ENCODE data around the gene SAMD13. TPM values are rescaled to one million over a fixed set of nuclear protein-coding genes. Genes with fewer than 3 reads are reported as not detected.

SAMD13 gene
- total RNA-seq, 1 experiment from 2014 or later: 1.3 TPM

- Histone ChIP-seq H3K4me3 (no peak overlapping the region), H3K4me1 (replicated peaks) (no peaks in the 10 kb centered on the region), H3K36me3 (no peaks in the 10 kb centered on the region), H3K27ac (no peak overlapping the region), H3K27me3 (replicated peaks) (no peaks in the 10 kb centered on the region), H3K9me3 (replicated peaks) (no peaks in the 10 kb centered on the region; the same call in 1 of the 2 replicates)
- no peak for DNase-seq (ENCODE audit: low read depth in 1 of 2, low spot score in 2 of 2)
Measured at GRCh38 chr1:84330125-84330984, 28.8 kb downstream of the SAMD13 start.

- no peak overlapping the region for H3K27ac ChIP-seq
- H3K9me3 ChIP-seq (replicated peaks): no peaks in the 10 kb centered on the region; the same call in 1 of the 2 replicates
- no peak for DNase-seq (ENCODE audit: low read depth in 1 of 2, low spot score in 2 of 2)
- H3K36me3 ChIP-seq: no peaks in the 10 kb centered on the region
- no peaks in the 10 kb centered on the region for H3K4me1 ChIP-seq (replicated peaks)
- H3K4me3 ChIP-seq: no peak overlapping the region
- H3K27me3 ChIP-seq (replicated peaks): no peaks in the 10 kb centered on the region
Measured at GRCh38 chr1:84339503-84339902, 38.0 kb downstream of the SAMD13 start.

- no peak overlapping the region for H3K4me3 ChIP-seq
- DNase-seq (ENCODE audit: low read depth in 1 of 2, low spot score in 2 of 2): no peak
- H3K4me1 ChIP-seq (replicated peaks): no peaks in the 10 kb centered on the region; the same call in 1 of the 2 replicates
- no peaks in the 10 kb centered on the region for H3K27me3 ChIP-seq (replicated peaks)
- no peaks in the 10 kb centered on the region; the same call in 1 of the 2 replicates for H3K9me3 ChIP-seq (replicated peaks)
- no peak overlapping the region for H3K27ac ChIP-seq
- no peaks in the 10 kb centered on the region for H3K36me3 ChIP-seq
Measured at GRCh38 chr1:84344286-84344685, 42.8 kb downstream of the SAMD13 start.

- Histone ChIP-seq H3K36me3 (no peaks in the 10 kb centered on the region), H3K9me3 (replicated peaks) (no peaks in the 10 kb centered on the region; the same call in 1 of the 2 replicates), H3K27me3 (replicated peaks) (no peaks in the 10 kb centered on the region), H3K4me3 (no peak overlapping the region), H3K4me1 (replicated peaks) (no peaks in the 10 kb centered on the region; the same call in 1 of the 2 replicates), H3K27ac (no peak overlapping the region)
- DNase-seq (ENCODE audit: low read depth in 1 of 2, low spot score in 2 of 2): no peak
Measured at GRCh38 chr1:84345220-84345619, 43.7 kb downstream of the SAMD13 start.

- Histone ChIP-seq H3K9me3 (replicated peaks) (no peaks in the 10 kb centered on the region), H3K4me3 (no peak overlapping the region), H3K36me3 (no peaks in the 10 kb centered on the region), H3K4me1 (replicated peaks) (no peaks in the 10 kb centered on the region; the same call in 1 of the 2 replicates), H3K27me3 (replicated peaks) (no peaks in the 10 kb centered on the region), H3K27ac (no peak overlapping the region)
- no peak for DNase-seq (ENCODE audit: low read depth in 1 of 2, low spot score in 2 of 2)
Measured at GRCh38 chr1:84347271-84347931, 45.9 kb downstream of the SAMD13 start.

GRCh38 chr1:84347932-84348555 lies 46.5 kb downstream of the SAMD13 start:
- H3K27ac ChIP-seq: no peak overlapping the region
- no peaks in the 10 kb centered on the region for H3K9me3 ChIP-seq (replicated peaks)
- H3K27me3 ChIP-seq (replicated peaks): no peaks in the 10 kb centered on the region
- H3K4me3 ChIP-seq: no peak overlapping the region
- no peak for DNase-seq (ENCODE audit: low read depth in 1 of 2, low spot score in 2 of 2)
- H3K36me3 ChIP-seq: no peaks in the 10 kb centered on the region
- no peaks in the 10 kb centered on the region; the same call in 1 of the 2 replicates for H3K4me1 ChIP-seq (replicated peaks)

GRCh38 chr1:84348759-84349158 lies 47.3 kb downstream of the SAMD13 start:
- Histone ChIP-seq H3K27ac (no peak overlapping the region), H3K4me1 (replicated peaks) (no peaks in the 10 kb centered on the region; the same call in 1 of the 2 replicates), H3K36me3 (no peaks in the 10 kb centered on the region), H3K4me3 (no peak overlapping the region), H3K9me3 (replicated peaks) (no peaks in the 10 kb centered on the region), H3K27me3 (replicated peaks) (no peaks in the 10 kb centered on the region)
- no peak for DNase-seq (ENCODE audit: low read depth in 1 of 2, low spot score in 2 of 2)

GRCh38 chr1:84350104-84350503 lies 48.6 kb downstream of the SAMD13 start:
- Histone ChIP-seq H3K4me3 (no peak overlapping the region), H3K4me1 (replicated peaks) (no peaks in the 10 kb centered on the region; the same call in 1 of the 2 replicates), H3K9me3 (replicated peaks) (no peaks in the 10 kb centered on the region), H3K27ac (no peak overlapping the region), H3K36me3 (no peaks in the 10 kb centered on the region), H3K27me3 (replicated peaks) (no peaks in the 10 kb centered on the region)
- DNase-seq (ENCODE audit: low read depth in 1 of 2, low spot score in 2 of 2): no peak

GRCh38 chr1:84350550-84350949 lies 49.0 kb downstream of the SAMD13 start:
- H3K36me3 ChIP-seq: no peaks in the 10 kb centered on the region
- H3K4me3 ChIP-seq: no peak overlapping the region
- no peak for DNase-seq (ENCODE audit: low read depth in 1 of 2, low spot score in 2 of 2)
- no peaks in the 10 kb centered on the region for H3K9me3 ChIP-seq (replicated peaks)
- no peak overlapping the region for H3K27ac ChIP-seq
- no peaks in the 10 kb centered on the region; the same call in 1 of the 2 replicates for H3K4me1 ChIP-seq (replicated peaks)
- H3K27me3 ChIP-seq (replicated peaks): no peaks in the 10 kb centered on the region

- Histone ChIP-seq H3K4me3 (no peak overlapping the region), H3K9me3 (replicated peaks) (no peaks in the 10 kb centered on the region), H3K27me3 (replicated peaks) (no peaks in the 10 kb centered on the region), H3K27ac (no peak overlapping the region), H3K36me3 (no peaks in the 10 kb centered on the region), H3K4me1 (replicated peaks) (no peaks in the 10 kb centered on the region; the same call in 1 of the 2 replicates)
- DNase-seq (ENCODE audit: low read depth in 1 of 2, low spot score in 2 of 2): no peak
Measured at GRCh38 chr1:84352298-84353106, 51.0 kb downstream of the SAMD13 start.

GRCh38 chr1:84353695-84354094 lies 52.2 kb downstream of the SAMD13 start:
- Histone ChIP-seq H3K36me3 (no peaks in the 10 kb centered on the region), H3K9me3 (replicated peaks) (no peaks in the 10 kb centered on the region), H3K27me3 (replicated peaks) (no peaks in the 10 kb centered on the region), H3K4me3 (no peak overlapping the region), H3K27ac (no peak overlapping the region), H3K4me1 (replicated peaks) (no peaks in the 10 kb centered on the region)
- no peak for DNase-seq (ENCODE audit: low read depth in 1 of 2, low spot score in 2 of 2)

- no peaks in the 10 kb centered on the region for H3K36me3 ChIP-seq
- DNase-seq (ENCODE audit: low read depth in 1 of 2, low spot score in 2 of 2): no peak
- no peaks in the 10 kb centered on the region for H3K9me3 ChIP-seq (replicated peaks)
- no peaks in the 10 kb centered on the region for H3K27me3 ChIP-seq (replicated peaks)
- H3K4me1 ChIP-seq (replicated peaks): no peaks in the 10 kb centered on the region
- H3K4me3 ChIP-seq: no peak overlapping the region
- no peak overlapping the region for H3K27ac ChIP-seq
Measured at GRCh38 chr1:84355556-84355955, 54.0 kb downstream of the SAMD13 start.

- no peak for DNase-seq (ENCODE audit: low read depth in 1 of 2, low spot score in 2 of 2)
- H3K4me1 ChIP-seq (replicated peaks): no peaks in the 10 kb centered on the region
- no peaks in the 10 kb centered on the region for H3K36me3 ChIP-seq
- no peak overlapping the region for H3K27ac ChIP-seq
- no peaks in the 10 kb centered on the region for H3K9me3 ChIP-seq (replicated peaks)
- no peaks in the 10 kb centered on the region for H3K27me3 ChIP-seq (replicated peaks)
- H3K4me3 ChIP-seq: no peak overlapping the region
Measured at GRCh38 chr1:84356881-84357280, 55.4 kb downstream of the SAMD13 start.

All from SJSA1 (cell line).